Measurements from ENCODE around the gene TRO. TPM values are rescaled to one million over a fixed set of nuclear protein-coding genes. Genes with fewer than 3 reads are reported as not detected.

TRO gene
- total and polyA plus RNA-seq, 2 donors (not counting 1 experiment from before 2014, with no cell fraction given) = 13.0 to 13.6 TPM

DNA sequence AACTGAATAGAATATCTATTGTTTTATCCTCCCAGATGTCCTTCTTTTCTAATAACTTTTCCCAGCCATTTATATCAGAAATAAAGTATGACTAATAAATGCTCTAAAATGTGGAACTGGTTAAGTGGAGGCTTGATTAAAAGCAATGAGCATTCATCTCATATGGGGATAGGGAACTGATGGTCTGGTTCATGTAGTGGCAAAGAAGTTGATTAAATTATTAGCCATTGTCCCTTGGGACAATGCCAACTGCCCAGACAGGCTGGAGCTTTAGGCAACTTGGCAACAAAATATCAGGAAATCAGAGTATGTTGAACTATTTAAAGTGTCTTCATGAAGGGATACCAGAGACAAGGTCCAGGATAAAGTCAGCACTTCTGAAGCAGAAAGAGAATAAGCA lies 24.2 kb downstream of the TRO start:
- Histone ChIP-seq H3K9ac (ENCODE audit: insufficient read depth, low read length) (no peak overlapping the region), H3K4me3 (replicated peaks in 1 of 4; ENCODE audit: control extremely low read depth in 1 of 4, insufficient read depth in 1 of 4, low read depth in 3 of 4, low read length in 4 of 4) (no peak overlapping the region), H3K4me2 (ENCODE audit: extremely low read depth, insufficient read depth, low read length) (no peak overlapping the region), H3K79me2 (ENCODE audit: control insufficient read depth, insufficient read depth, low read length) (no peaks in the 10 kb centered on the region), H3K4me1 (ENCODE audit: control insufficient read depth, extremely low read depth, insufficient read depth, low read length) (no peaks in the 10 kb centered on the region), H2AFZ (ENCODE audit: low read length) (no peak overlapping the region), H3K27ac (ENCODE audit: insufficient read depth, low read length) (no peak overlapping the region), H4K20me1 (ENCODE audit: control insufficient read depth, extremely low read depth, insufficient read depth, low read length) (no peaks in the 10 kb centered on the region), H3K36me3 (ENCODE audit: control insufficient read depth, insufficient read depth, low read length) (no peaks in the 10 kb centered on the region), H3K9me3 (ENCODE audit: control insufficient read depth, insufficient read depth, low read depth, low read length) (no peaks in the 10 kb centered on the region), H3K27me3 (ENCODE audit: control insufficient read depth, insufficient read depth, low read length) (no peaks in the 10 kb centered on the region)
- TF ChIP-seq EZH2 (IDR thresholded peaks at IDR 0.05; ENCODE audit: low read length, missing control alignments) (no peak), CTCF (conservative IDR thresholded peaks at IDR 0.05 in 1 of 2, IDR thresholded peaks at IDR 0.05 in 1 of 2; ENCODE audit: low read depth in 1 of 2, low read length in 2 of 2) (no peak)
- DNase-seq (ENCODE audit: low read depth in 2 of 2) = no peak

DNA sequence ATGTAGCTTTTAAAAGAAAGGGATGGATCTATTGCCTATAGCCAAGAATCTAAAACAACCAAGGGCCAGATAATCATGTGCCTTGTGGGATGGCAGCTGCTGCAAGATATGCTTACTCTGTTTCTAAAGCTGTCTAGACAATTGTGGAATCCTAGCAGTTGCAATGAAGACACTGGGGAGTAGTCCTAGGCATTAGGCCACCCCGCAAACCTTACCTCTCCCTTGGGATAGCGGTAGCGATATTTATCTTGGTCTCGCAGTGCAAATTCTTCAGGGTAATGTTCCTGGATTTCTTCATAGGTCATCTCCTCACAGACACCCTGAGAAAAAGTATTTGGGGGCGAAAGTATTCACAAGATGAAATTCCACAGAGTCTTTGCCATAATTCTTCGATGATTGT lies 24.6 kb downstream of the TRO start:
- Histone ChIP-seq H3K27ac (ENCODE audit: insufficient read depth, low read length) (no peak overlapping the region), H3K4me3 (replicated peaks in 1 of 4; ENCODE audit: control extremely low read depth in 1 of 4, insufficient read depth in 1 of 4, low read depth in 3 of 4, low read length in 4 of 4) (no peak overlapping the region), H3K27me3 (ENCODE audit: control insufficient read depth, insufficient read depth, low read length) (no peaks in the 10 kb centered on the region), H3K9me3 (ENCODE audit: control insufficient read depth, insufficient read depth, low read depth, low read length) (no peaks in the 10 kb centered on the region), H3K36me3 (ENCODE audit: control insufficient read depth, insufficient read depth, low read length) (no peaks in the 10 kb centered on the region), H3K4me1 (ENCODE audit: control insufficient read depth, extremely low read depth, insufficient read depth, low read length) (no peaks in the 10 kb centered on the region), H2AFZ (ENCODE audit: low read length) (no peak overlapping the region), H4K20me1 (ENCODE audit: control insufficient read depth, extremely low read depth, insufficient read depth, low read length) (no peaks in the 10 kb centered on the region), H3K4me2 (ENCODE audit: extremely low read depth, insufficient read depth, low read length) (no peak overlapping the region), H3K9ac (ENCODE audit: insufficient read depth, low read length) (no peak overlapping the region), H3K79me2 (ENCODE audit: control insufficient read depth, insufficient read depth, low read length) (no peaks in the 10 kb centered on the region)
- TF ChIP-seq CTCF (conservative IDR thresholded peaks at IDR 0.05 in 1 of 2, IDR thresholded peaks at IDR 0.05 in 1 of 2; ENCODE audit: low read depth in 1 of 2, low read length in 2 of 2) (no peak), EZH2 (IDR thresholded peaks at IDR 0.05; ENCODE audit: low read length, missing control alignments) (no peak)
- DNase-seq (ENCODE audit: low read depth in 2 of 2) = no peak

GRCh38 chrX:54950730-54951375 lies 30.2 kb downstream of the TRO start:
- no peaks in the 10 kb centered on the region for H3K9me3 ChIP-seq (ENCODE audit: control insufficient read depth, insufficient read depth, low read depth, low read length)

More at GRCh38 chrX:54950730-54951375, 30.2 kb downstream of the TRO start:
- Histone ChIP-seq H3K27me3 (ENCODE audit: control insufficient read depth, insufficient read depth, low read length) (no peaks in the 10 kb centered on the region), H3K36me3 (ENCODE audit: control insufficient read depth, insufficient read depth, low read length) (no peaks in the 10 kb centered on the region), H3K27ac (ENCODE audit: insufficient read depth, low read length) (no peak overlapping the region), H4K20me1 (ENCODE audit: control insufficient read depth, extremely low read depth, insufficient read depth, low read length) (no peaks in the 10 kb centered on the region), H3K4me3 (replicated peaks in 1 of 4; ENCODE audit: control extremely low read depth in 1 of 4, insufficient read depth in 1 of 4, low read depth in 3 of 4, low read length in 4 of 4) (no peak overlapping the region), H3K79me2 (ENCODE audit: control insufficient read depth, insufficient read depth, low read length) (no peaks in the 10 kb centered on the region), H3K4me2 (ENCODE audit: extremely low read depth, insufficient read depth, low read length) (no peak overlapping the region), H2AFZ (ENCODE audit: low read length) (no peak overlapping the region), H3K9ac (ENCODE audit: insufficient read depth, low read length) (no peak overlapping the region), H3K4me1 (ENCODE audit: control insufficient read depth, extremely low read depth, insufficient read depth, low read length) (no peaks in the 10 kb centered on the region)
- TF ChIP-seq EZH2 (IDR thresholded peaks at IDR 0.05; ENCODE audit: low read length, missing control alignments) (no peak), CTCF (conservative IDR thresholded peaks at IDR 0.05 in 1 of 2, IDR thresholded peaks at IDR 0.05 in 1 of 2; ENCODE audit: low read depth in 1 of 2, low read length in 2 of 2) (no peak)
- DNase-seq (ENCODE audit: low read depth in 2 of 2) = no peak

All from fibroblast of lung (primary cell).